Left renal pelvis (tissue), 4 donors: ENCODE results near the gene MAPT. TPM values are rescaled to one million over a fixed set of nuclear protein-coding genes. Genes with fewer than 3 reads are reported as not detected.
"Not testable (repeated sequence)": the region's sequence is repeated elsewhere in the genome, so short reads cannot be mapped to it uniquely, and the experiment has no call there.

Source experiments
- DNase-seq, 4 donors: peaks; one replicate each; pipeline ENCODE4 v3.0.0-alpha.2; 2013; ENCODE audit warnings: low read depth in 4 of 4, low spot score in 3 of 4
- polyA plus RNA-seq, 4 donors: library from polyadenylated mRNA; unstranded; fragments of 120-200 nt; gene quantifications; one replicate each; pipeline ENCODE4 v1.2.1, GENCODE V29; 2013; ENCODE audit not compliant: insufficient read length in 4 of 4

MAPT gene
- polyA plus RNA-seq, 4 donors, result 7.2 to 11.2 (median 8.2) TPM

DNA sequence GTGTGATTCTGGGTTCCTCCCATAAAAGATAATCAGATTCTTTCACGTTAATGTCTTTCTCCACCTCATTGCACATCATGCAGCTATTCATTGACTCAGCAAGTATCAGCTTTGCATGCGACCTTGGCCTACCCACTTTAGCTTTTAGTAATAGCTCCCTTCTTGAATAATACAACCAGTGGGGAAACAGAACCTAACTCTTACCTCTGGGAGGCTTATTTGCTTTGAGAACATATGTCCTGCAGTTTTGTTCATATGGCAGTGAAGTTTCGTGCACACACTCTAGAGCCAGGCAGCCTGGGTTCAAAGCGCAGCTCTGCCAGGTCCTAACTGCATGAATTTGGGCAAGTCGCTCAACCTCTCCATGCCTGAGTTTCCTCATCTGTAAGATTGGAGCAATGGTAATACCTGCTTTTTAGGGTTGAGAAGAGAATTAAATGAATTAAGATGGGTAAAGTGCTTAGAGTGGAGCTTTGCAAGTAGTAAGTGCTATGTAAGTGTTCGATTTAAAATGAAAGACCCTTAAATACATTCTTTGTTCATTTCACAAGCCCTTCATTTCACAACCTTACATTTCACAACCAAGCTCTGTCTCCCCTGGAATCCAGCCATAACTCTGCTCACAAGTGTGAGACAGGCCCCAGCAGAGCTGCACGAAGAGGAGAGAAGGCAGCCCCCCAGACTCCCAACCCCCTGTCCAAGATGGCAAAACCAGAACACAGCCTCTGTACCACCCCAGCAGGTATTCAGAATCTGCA lies 29.3 kb downstream of the MAPT start:
- DNase-seq, result no peak

DNA sequence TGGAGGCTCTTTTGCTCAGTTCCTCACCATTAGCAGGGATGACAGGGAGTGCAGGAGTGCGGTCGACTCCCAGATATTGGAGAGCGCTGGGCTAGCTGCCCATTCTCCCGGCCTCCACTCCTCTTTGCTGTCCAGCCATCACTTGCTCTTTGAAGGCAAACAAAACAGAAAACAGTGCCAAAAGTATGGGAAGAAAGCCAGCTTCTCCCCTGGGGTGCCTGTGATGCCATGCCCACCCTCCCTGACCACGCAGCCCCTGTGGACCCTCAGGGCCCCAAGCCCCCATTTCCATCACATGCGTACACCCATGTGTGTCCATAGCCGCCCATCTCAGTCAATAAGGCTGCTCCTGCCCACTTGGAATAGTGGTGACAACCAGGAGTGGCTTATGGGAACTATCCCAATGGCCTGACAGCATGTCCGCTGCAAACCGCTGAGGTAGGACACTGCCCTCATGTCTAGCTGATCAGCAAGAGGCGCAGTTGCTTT lies 30.0 kb downstream of the MAPT start:
- DNase-seq, result no peak

DNA sequence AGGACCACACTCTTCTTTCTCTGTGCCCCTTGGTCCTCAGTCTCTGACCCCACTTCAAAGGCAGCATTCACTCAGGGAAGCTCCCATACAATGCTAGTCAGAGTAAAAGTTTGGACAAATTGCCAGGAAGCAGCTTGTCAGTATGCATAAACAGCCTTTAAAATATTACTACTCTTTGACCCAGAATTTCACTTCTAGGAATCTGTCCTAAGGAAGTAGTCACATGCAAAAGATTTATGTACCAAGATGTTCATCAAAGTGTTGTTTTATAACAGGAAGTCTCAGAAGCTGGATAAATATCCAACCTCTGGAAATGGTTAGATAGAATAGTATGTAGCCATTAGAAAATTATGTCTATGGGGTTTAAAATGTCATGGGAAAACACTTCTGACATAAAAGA lies 31.0 kb downstream of the MAPT start:
- DNase-seq, result peak in 3 of 4 donors; percentile 36 to 46 (median 36)

DNA sequence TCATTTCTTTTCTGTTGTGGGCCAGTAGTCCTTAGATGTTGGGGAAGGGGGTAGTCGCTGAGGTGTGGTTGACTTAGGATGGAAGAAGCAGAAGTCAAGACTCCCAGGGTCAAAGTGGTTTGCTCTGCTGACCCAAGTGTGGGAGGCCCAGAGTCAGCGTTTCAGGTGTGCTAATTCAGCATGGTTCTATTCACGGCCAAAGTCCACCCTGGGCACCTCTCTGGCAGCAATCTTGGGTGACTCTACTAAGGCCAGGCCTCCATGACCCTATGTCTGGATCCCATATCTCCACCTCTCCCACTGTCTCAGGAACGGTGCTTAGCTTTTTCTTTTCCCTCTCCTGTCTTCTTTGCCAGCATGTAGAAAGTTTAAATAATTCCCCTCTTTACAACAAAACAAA lies 32.9 kb downstream of the MAPT start:
- no peak for DNase-seq

DNA sequence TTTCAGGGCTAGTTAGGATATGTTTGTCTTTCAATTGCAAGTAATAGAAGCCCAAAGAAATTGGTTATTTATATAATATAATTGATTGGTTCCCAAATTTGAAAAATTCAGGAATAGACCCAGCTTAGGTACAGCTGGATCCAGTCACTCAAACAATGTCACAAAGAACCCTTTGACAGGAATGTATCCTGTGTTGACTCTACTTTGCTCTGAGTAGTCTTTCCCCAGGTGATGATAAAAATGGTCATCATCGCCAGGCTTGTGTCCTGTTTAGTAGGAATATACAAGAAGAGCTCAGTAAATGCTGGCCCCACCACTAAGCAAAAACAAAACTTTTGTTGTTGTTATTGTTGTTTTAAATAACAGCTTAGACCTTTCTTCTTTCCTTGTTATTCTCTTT lies 35.0 kb downstream of the MAPT start:
- no peak for DNase-seq

DNA sequence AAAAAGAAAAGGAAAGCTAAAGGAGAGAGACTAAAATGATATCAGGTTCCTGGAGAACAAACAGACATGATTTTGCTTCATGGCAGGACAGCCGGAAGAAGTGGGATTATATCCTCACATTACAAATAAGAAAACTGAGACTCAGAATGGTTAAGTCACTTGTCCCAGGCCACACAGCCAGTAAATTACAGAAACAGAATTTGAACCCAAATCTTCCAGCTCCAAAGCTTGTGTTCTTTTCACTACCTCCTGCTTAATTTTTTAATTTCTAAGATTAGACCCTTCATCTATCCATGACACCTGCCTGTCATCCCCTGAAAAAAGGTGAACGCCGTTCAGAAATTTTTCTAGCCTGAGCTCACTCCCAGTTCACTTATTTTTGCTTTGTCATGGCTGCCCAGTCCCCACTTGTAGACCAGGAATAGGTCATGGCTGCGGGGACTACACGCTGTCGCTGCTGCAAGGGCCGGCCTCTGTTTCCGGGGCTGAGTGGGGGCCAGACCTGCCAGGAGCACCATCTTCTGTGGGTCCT lies 36.1 kb downstream of the MAPT start:
- no peak for DNase-seq

DNA sequence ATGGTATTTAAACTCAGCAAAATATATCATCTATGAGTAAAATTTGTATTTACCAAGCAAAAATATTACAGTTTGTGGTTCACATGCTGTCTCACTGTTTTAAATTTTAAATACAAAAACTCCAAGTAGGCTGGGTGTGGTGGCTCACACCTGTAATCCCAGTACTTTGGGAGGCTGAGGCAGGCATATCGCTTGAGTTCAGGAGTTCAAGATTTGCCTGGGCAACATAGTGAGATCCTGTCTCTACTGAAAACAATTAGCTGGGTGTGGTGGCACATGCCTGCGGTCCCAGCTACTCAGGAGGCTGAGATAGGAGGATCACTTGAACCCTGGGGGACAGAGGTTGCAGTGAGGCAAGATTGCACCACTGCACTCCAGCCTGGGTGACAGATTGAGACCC lies 37.3 kb downstream of the MAPT start:
- no peak for DNase-seq

DNA sequence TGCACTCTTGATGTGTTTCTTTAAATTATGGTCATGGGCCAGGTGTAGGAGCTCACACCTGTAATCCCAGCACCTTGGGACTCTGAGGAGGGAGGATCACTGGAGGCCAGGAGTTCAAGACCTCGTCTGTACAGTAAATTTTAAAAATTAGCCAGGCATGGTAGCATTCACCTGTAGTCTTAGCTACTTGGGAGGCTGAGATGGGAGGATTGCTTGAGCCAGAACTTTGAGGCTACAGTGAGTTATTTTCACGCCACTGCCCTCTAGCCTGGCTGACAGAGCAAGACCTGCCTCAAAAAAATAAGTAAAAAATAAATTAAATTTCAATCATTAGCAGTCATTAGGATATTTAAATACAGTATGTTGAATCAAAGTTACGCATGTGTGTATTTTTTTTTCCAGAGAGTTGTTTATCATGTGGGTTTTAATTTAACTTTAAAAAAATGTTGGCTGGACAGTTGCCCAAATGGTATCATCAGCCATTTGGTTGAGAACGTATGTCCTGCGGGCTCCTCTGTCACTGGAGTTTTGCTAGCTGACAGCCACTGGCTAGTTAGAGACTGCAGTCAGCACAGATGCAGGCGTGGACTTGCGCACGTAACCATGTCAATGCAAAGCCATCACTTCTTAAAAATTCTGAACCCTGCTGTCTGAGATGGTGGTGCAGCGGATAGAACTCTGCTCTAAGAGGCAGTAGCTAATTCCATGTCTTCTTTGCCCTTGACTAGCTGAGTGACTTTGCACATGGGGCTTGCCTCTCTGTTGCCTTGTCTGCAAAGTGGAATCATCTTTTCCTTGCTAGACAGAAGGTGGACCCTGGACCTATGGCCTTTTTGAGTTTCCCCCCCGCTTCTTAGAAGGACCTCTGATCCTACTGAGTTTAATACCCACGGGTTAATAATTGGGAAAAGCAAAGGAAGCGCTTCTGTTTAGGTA lies 40.0 kb downstream of the MAPT start:
- no peak for DNase-seq

DNA sequence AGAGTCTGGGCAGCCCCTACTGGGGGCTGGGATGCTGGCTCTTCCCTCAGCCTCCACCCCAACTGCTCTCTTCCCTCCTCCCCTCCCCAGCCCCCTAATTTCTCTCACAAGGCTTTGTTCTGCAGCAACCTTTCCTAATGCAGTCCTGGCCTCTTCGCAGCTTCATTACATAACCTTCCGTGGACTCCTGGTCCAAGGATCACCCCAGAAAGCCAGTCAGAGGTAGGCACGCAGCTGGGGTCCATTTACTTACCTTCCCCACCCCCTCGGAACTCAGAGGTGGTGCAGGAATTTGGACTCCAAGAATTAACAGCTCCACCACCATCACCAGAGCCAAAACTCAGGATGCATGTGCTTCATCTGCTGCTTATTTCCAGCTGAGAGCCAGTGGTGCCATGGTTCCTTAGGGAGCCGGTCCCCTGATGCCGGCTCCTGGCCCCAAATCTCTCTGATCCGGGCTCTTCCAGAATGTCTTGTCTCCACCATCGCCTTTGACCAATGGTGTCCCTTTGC lies 40.9 kb downstream of the MAPT start:
- no peak for DNase-seq

DNA sequence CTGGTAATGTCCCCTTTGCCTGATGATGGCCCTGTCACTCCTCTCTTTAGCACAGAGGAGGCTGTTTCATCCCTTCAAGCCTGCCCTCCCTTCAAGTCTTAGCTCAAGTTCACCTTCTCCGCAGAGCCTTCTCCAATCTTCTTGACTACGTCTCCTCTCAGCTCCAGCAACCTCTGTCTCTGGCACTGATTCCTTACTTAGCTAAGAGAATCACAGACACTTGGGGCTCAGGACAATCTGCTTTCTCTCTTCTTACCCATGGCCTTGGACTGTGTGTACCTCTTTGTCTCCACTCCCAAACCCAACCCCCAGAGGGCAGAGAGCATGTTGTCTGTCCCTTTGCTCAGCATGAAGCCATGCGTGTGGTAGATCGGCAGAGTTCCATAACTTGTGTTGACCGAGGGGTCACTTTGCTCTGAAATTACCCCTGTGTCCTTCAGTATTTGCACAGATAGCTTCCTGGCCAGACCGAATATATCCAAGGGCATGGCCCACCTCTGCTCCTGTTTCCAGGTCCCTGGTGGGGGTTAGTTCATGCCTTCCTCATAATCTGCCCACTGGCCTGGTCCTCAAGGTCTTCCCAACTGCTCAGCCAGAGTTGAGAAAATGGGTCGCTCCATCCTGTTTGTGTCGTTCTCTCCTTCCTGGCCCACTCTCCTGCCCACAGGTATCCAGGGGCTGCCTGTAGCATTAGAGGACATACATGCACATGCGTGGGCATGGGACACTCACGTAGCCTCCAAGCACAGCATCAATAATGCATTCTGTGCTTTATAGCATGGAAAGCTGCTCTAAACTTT lies 41.6 kb downstream of the MAPT start:
- no peak for DNase-seq

DNA sequence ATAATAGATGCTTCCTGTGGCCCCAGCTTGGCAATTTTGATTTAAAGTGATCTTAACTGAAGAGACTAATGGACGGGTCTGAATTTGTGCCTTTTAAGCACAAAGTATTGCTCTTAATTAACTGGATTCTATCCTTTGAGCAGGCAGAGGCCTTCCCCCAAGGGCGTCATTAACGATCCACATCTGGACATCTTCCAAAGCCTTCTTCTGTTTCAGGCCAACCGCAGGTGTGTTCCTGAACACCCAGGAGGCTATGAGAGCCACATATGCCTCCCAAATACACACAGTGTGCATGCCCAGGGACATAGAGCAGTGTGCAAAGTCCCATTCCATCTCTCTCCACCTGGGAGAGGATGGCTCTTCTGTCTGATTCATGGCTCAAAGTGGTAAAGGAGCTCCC lies 42.3 kb downstream of the MAPT start:
- no peak for DNase-seq

DNA sequence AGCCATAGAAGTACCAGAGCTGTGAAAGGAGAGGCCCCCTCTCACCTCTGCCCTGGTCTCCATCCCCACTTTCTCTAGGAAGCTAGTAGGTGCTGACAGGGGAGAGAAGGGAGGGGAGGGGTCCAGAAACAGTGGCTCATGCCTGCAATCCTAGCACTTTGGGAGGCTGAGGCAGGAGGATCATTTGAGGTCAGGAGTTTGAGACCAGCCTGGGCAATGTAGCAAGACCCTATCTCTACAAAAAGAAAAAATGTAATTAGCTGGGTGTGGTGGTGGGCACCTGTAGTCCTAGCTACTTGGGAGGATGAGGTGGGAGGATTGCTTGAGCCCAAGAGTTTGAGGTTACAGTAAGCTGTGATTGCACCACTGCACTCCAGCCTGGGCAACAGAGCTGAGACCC lies 42.8 kb downstream of the MAPT start:
- not testable (repeated sequence) for DNase-seq

DNA sequence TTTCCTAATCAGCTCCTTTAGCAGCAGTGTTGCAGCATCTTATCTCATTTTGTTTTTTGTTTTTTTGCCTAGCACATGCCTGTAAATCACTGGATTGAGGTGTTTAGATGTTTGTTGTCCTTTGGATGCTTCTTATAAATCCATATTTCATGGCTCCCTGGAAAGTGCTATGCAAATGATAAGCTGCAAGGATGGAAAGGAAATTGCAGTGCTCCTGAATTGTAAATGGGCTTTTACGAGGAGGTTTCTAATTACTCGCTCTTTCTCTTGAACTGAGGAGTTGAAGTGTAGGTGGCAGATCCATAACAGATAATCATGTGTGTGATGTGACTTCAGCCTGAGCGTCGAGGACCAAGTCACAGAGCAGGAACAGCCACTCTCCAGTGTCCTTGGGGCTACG lies 45.0 kb downstream of the MAPT start:
- DNase-seq, result no peak

DNA sequence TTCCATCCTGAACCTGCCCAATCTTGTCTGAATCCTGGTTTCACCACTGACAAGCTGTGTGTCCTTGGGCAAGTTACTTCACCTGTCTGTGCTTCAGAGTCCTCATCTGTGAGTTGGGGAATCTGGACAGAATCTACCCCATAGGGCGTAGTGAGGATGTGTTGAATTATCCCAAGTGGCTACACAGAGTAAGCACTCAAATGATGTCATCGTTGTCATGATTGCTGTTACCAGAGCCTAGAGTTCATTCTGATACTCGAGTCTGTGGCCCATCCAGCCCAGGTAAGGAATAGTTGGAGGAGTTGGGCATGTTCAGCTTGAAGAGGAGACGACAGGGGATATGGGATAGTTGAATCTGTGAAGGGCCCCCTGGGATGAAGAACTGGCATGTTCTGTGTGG lies 45.9 kb downstream of the MAPT start:
- no peak for DNase-seq

DNA sequence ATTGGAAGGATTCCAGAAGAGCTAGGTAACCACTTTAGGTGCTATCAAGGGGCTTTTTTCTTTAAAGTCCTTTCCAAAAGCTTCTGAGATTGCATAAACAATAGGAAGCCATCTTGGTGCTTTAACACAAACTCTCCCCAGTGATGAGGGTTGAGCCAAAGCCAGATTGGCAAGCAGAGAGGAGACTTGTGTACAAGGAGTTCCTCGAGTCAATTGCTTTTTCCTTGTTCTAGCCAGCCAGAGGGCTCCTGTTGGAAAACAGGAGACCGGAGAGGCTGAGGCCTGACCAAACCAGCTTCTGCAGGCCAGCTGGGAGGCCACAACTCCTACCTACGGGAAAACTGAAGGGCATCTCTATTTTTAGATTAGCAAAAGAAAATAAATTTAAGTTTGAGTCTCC lies 46.5 kb downstream of the MAPT start:
- DNase-seq, result no peak

DNA sequence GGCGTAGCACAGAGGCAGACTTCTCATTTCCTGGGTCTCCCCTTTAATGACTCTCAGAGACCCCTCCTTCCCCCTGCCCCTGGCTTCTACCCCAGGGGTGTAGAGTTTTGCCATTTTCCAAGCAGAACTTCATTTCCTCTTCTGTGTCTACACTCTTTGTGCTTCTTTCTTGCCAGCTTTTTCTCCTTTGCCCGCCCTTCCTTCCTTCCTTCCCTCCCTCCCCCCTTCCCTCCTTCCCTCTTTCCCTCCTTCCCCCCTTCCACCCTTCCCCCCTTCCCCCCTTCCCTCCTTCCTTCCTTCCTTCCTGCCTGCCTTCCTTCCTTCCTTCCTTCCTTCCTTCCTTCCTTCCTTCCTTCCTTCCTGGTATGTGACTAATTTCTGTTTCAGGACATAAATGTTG lies 47.0 kb downstream of the MAPT start:
- DNase-seq, result no peak

DNA sequence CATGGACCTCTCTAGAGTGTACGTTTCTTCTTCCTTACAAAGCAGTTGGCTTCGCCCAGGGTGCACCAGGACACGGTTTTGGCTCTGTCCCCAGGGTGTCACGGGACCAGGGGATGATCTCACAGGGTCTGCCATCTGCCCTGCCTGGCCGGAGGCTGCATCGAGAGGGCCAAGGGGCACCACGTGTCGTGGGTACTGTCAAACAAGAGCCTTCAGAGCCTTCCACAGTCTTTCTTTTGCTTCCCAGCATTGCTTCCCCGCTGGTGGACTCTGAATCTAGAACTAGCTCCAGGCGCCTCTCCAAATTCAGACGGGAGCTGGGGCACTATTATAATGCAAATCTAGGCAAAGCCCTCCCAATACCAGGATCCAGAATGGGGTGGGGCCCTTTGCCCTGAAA lies 47.9 kb downstream of the MAPT start:
- DNase-seq, result no peak

DNA sequence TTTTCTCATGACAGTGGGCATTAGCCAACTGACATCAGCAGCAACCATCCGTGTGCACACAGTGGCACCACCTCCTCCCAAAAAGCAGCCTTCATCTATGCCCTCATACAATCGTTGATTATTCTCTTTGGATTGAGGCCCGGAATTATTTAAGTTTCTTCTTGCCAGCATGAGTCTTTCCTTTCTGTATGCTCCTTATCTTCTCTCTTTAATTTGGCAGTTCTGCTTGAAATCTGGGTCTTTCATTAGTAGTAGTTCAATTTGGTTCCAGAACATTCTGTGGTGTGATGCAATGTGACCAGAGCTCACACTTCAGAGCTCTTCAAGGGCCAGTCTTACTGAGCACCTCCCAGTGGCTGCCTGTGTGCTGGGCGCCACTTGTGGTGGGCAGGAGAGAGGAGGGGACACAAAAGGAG lies 52.5 kb downstream of the MAPT start:
- DNase-seq, result no peak

DNA sequence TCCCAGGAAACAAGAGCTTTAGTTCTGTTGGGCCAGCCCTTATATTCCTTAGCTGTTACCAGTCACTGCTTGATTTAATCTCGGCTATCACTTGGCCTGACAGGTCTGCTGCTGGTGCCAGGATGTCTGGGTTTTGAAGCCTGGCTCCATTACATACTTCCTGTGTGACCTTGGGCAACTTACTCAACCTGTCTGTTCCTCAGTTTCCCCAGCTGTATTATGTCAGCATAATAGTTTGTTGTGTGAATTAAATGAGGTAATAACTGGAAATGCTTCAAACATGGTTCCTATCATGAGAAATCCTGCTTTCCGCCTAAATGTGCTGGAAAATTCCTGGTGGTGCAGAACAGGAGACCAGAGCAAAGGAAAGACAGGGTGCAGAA lies 54.1 kb downstream of the MAPT start:
- no peak for DNase-seq

DNA sequence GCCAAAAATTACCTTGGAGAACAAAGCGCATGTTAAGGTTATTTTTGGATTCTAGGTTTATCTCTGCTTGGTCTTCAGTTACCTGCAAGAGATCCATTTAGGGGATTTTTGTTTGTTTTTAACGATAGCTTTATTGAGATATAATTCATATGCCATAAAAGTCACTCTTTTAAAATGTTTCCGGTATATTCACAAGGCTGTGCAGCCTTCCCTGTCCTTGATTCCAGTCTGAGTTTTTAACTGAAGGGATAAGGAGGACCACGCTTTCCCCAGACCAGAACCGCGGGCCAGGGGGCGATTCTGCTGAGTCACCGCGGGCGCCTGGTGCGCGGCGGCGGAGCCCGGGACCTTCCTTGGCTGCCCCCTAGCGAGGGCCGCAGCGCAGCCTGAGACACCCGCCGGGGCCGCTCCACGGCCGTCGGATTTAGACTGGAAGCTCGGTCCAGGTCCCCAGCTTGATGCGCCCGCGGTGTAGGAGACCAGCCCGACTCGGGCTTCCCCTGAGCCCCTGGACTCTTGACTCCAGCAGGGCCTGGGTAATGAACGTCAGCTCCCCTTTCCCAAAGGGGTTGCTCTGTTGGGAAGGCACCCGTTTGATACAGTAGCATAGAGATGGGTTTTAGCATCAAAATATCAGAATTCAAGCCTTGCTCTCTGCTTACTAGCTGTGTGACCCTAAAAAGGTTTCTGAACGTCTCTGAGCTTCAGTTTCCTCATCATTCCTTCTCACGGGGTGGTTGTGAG lies 54.7 kb downstream of the MAPT start:
- DNase-seq, result peak; percentile 18 to 52 (median 34)
